Activated CD4-positive, alpha-beta T cell treated with anti-CD3 and anti-CD28 coated beads, Interleukin-2, amount 50 U/mL, for 4 hours (primary cell): ENCODE results near the gene ZNF397.

ENCODE experiments used
- DNase-seq, 2 experiments: peaks; one replicate each; pipeline ENCODE4 v3.0.0-alpha.2; 2020

Gene ZNF397

GRCh38 chr18:35247412-35248249 is 6.8 kb downstream of the ZNF397 start:
- DNase-seq, result no peak

DNA sequence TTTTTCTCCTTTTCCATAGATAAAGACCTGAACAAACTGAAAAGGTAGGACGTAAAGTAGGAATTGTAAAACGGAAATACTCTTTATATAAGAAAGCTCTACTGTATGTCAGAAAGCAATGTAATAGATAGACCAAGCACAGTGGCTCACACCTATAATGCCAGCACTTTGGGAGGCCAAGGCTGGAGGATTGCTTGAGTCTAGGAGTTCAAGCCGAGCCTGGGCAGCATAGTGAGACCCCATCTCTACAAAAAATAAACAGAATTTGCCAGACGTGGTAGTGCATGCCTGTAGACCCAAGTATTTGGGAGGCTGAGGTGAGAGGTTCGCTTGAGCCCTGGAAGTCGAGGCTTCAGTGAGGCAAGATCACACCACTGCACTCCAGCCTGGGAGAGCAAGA is 7.6 kb downstream of the ZNF397 start:
- DNase-seq, result no peak

GRCh38 chr18:35252466-35252865 is 11.6 kb downstream of the ZNF397 start:
- no peak for DNase-seq

DNA sequence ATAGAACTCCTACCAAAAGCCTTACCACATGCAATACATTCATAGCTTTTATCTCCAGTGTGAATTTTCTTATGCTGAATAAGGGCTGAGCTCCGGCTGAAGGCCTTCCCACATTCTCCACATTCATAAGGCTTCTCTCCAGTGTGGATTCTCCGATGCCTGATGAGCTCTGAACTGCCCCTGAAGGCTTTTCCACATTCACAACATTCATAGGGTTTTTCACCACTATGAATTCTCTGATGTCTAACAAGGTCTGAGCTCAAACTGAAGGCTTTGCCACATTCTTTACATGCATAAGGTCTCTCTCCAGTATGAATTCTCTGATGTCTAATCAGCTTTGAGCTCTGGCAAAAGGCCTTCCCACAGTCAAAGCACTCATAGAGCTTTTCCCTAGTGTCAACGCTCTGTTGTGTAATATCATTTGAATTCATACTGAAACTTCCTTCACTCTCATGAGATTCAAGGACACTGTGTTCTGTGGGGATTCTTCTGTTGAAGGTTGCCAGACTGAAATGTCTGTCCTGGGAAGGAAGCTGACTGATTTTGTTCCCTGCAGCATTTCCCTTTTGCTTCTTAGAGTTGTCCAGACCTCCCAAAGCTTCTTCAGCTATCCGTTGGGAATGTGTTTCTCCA is 12.9 kb downstream of the ZNF397 start:
- DNase-seq, result no peak

DNA sequence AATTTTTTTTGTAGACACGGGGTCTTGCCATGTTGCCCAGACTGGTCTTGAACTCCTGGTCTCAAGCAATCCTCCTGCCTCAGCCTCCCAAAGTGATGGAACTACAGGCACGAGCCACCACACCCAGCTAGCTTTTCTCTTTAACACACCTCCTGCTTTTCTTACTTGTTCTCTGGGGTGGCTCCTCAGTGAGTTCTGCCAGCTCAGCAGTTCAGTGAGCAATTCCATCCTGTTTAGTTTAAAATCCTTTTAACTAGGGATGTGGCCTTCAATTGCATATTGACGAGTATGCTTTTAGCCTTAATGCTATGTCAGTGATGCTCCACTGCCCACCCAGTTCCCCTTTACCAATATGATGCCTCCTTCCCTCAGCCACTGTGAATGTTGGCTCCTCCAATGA is 16.1 kb downstream of the ZNF397 start:
- no peak for DNase-seq

- no peak for DNase-seq
These were observed 23.6 kb downstream of the ZNF397 start for GRCh38 chr18:35264409-35264808.

- peak; percentile 54 to 58 for DNase-seq
These were observed 26.4 kb downstream of the ZNF397 start for GRCh38 chr18:35267161-35267651.

- DNase-seq, result peak in 1 of 2 experiments; percentile 2
These were observed 27.0 kb downstream of the ZNF397 start for GRCh38 chr18:35267809-35268208.

- no peak for DNase-seq
These were observed 28.0 kb downstream of the ZNF397 start for GRCh38 chr18:35268821-35269220.

- DNase-seq, result no peak
These were observed 30.8 kb downstream of the ZNF397 start for GRCh38 chr18:35271656-35272055.

GRCh38 chr18:35276267-35276666 is 35.4 kb downstream of the ZNF397 start:
- DNase-seq, result no peak

DNA sequence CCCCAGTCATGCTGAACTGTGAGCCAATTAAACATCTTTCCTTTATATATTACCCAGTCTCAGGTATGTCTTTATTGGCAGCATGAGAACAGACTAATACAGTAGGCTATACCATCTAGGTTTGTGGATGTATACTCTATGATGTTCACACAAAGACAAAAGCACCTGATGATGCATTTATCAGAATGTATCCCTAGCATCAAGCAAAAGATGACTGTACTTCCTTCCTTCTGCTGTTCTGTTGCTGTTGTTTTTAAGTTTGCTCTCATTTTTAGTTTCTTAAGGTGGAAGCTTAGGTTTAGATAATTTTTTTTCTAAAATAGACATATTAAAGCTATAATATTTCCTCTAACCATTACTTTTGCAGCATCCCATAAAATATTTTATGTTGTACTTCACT is 36.8 kb downstream of the ZNF397 start:
- DNase-seq, result no peak

- DNase-seq, result no peak
These were observed 37.3 kb downstream of the ZNF397 start for GRCh38 chr18:35278085-35278484.

DNA sequence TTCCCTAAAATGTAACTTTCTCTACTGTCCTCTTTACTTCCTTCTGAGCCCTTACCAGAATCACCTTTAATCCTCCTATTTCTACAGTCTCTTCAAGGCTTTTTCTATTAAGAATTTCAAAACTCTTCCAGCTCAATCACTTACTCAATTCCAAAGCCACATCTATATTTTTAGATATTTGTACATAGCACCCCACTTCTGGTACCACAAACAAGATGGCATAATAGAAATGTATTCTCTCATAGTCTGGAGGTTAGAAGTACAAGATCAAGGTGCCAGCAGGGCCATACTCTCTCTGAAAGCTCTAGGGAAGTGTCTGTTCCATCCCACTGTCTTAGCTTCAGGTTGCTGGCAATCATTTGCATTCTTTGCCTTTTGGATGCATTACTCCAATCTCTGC is 38.1 kb downstream of the ZNF397 start:
- no peak for DNase-seq

DNA sequence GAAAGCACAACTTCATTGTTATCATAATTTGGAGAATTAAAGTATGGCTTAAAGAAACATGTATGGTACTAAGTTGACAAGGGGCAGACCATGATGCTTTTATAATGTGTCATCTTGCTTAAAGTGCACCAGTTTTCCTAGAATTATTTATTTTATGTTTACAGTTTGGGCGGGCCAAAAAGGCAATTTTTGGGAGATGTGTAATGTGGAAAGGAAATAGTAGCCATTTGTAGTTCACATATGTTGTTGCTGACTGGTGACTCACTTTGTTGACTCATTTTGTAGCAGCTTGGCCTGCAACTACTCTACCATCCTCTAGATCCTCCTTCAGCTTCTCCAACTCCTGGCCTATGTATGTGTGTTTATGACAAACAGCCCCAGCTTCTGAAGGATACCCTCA is 41.5 kb downstream of the ZNF397 start:
- no peak for DNase-seq

- DNase-seq, result no peak
These were observed 43.3 kb downstream of the ZNF397 start for GRCh38 chr18:35283923-35284794.

GRCh38 chr18:35284841-35285240 is 44.0 kb downstream of the ZNF397 start:
- no peak for DNase-seq

DNA sequence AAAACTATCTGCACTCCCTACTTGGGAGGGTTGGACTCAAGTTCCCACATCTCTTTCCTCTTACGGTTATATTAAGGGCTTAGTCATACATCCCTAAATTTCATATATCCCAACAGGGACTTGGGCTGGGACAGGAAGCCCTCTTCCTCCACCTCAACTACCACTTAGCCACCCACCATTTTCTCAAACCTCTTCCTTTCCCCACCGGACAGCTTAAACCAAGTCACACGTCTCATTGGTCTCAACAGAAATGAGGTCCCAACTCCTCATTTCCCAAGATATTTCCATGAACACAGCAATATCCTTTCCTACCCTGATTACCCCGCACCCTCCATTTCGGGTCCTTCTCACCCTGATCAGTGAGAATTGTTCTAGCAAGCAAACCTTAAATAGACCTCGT is 48.5 kb downstream of the ZNF397 start:
- no peak for DNase-seq

DNA sequence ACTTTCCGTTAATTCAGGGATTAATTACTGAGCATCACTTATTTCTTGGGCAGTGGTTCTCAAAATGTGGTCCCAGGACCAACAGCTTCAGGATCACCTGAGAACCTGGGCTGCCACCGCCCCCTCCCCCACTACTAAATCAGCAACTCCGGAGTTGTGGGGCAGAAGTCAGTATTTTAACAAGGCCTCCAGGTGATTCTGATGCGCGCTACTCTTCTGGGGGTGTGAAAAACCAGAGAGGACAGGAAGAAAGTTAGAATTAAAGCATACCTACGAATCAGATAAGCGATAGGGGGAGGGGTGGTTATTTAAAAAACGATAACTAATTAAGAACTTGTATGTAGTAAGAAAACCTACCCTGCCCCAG is 48.9 kb downstream of the ZNF397 start:
- peak; percentile 14 to 18 for DNase-seq

DNA sequence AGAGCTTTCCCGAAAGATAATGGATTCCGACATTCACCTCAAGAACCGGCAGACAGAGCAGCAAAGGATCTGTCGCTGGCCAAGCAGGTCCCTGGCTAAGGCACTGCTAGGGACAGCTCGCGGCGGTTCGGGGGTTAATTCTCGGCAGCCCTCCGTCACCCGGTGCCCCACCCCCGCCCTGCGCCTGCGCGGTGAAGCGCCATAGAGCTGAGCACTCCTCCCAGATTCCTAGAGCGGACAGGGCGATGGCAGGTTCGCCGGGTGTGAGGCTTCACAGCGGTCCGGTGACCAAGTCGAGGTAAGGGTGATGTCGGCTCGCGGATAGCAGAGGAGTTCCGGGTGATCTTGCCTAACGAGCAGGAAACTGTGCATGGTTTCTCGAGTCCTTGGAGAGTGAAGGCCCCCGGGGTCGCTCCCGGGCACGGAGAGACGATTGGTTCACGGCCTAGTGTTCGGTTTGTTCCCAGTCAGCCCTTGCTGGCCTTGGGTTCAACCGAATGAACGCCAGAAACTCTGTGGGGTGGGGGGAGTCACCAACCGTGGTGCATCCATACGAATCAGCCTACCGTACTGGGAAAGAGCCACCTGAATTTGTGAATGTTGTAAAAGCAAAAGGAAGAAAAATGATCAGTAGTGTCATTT is 49.4 kb downstream of the ZNF397 start, which contains the start of gene ZSCAN30:
Gene ZSCAN30, minus strand, starts transcription at position 136 of the 642 bp plus-strand sequence. CDS start 25,877 bp downstream, outside the sequence.
- DNase-seq, result peak; percentile 94 to 97

DNA sequence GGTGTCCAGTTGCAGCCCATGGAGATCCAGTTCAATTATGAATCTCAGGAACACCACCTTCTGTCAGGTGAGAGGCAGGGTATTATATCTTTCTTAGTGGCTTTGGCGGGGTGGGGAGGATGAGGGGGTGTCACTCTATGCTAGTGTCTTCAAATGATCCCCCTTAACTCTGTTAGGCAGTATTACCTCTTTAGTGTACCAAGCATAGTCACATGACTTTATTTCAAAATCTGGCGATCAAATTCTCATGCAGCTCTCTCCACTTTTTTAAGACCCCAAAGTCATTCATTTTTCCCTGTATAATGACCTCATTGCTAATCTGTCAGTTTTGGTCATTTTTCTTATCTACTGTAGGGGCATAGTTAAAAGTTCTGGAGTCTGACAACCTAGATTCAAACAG is 50.3 kb downstream of the ZNF397 start:
- DNase-seq, result no peak

GRCh38 chr18:35296060-35296459 is 55.2 kb downstream of the ZNF397 start:
- DNase-seq, result no peak

GRCh38 chr18:35303610-35304009 is 62.8 kb downstream of the ZNF397 start:
- no peak for DNase-seq
